ENCODE results near the gene AP3S1.
"Not testable (repeated sequence)": the region's sequence is repeated elsewhere in the genome, so short reads cannot be mapped to it uniquely, and the experiment has no call there.

Gene AP3S1

DNA sequence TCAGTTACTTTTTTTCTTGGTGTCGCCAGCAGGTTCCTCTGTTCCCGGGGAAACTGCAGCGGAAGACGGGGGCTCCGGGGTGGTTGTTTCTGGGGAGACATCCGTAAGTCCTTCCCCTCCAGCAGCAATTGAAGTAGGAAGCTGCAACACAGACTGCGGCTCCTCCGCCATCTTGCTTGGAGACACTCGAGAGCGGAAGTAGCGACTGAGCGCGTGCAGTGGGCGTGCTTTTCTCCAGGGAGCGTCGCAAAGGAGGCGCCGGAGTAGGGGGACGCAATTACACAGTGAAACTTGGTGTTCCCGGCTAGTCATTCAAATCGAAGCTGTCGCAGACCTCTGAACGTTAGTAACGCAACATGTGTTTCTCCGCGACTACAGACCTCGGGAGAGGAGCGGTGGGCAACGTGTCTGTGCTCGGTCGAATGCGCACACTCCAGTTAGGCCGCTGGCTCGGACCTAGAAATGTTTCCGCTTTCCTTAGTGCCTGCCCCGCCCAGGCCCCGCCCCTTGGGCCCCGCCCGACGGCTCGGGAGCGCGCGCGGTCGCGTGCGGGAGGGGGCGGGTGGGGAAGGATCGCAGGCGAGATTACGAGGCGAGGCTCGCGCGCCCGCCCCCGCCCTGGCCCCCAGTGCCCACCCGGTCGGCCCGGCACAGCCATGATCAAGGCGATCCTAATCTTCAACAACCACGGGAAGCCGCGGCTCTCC is at the start of gene AP3S1, which contains the start of gene ATG12:
Gene AP3S1 (plus strand): TSS at position 554 of the 707 bp plus-strand sequence. CDS start 103 bp downstream, at position 657.
Gene ATG12 (minus strand): TSS at position 184 of the 707 bp plus-strand sequence. CDS start 13 bp downstream, at position 171.
- peak; percentile 84 to 85 for DNase-seq (ENCODE audit: low read depth in 2 of 2)

- no peak for DNase-seq (ENCODE audit: low read depth in 2 of 2)
Observed at GRCh38 chr5:115795700-115796099, 46.0 kb upstream of the AP3S1 start.

- DNase-seq (ENCODE audit: low read depth in 2 of 2): no peak
Observed at GRCh38 chr5:115796656-115797055, 45.1 kb upstream of the AP3S1 start.

DNA sequence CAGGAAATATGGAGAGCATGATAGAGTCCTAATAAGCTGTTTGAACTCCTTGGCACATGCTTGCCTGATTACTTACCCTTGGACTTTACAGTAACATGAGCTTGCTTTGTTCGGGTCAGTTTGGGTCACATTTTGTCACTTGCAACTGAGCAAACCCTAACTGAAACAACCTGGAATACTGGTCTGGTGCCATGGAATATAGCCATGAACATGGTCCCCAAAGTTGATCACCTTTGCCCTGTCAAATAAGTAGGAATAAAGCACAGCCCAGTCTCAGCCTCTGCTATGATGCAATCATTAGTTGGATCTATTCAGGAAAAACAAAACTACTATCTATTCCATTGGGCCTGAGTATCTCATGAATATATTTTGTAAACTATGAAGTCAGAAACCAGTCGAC is 43.5 kb upstream of the AP3S1 start:
- DNase-seq (ENCODE audit: low read depth in 2 of 2): no peak

DNA sequence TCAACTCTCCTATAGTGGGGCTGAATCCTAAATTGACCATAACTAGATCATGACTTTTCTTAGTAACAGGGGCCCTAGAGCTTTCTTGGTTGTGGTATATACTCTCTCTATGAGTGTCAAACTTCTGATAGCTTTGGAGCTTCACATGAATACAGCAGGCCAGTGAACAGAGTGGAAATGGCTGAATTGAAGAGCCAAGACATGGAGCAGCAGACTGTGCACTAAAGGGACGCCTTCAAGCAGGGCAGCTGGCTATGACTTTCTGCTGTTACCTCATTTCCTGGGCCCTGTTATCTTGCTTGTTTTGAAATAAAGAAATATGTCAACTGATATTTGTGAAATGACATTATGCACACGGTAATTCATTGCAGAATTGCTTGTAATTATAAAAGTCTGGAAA is 41.6 kb upstream of the AP3S1 start:
- no peak for DNase-seq (ENCODE audit: low read depth in 2 of 2)

GRCh38 chr5:115801152-115801551 is 40.6 kb upstream of the AP3S1 start:
- no peak for DNase-seq (ENCODE audit: low read depth in 2 of 2)

GRCh38 chr5:115801984-115802383 is 39.8 kb upstream of the AP3S1 start:
- DNase-seq (ENCODE audit: low read depth in 2 of 2): no peak

DNA sequence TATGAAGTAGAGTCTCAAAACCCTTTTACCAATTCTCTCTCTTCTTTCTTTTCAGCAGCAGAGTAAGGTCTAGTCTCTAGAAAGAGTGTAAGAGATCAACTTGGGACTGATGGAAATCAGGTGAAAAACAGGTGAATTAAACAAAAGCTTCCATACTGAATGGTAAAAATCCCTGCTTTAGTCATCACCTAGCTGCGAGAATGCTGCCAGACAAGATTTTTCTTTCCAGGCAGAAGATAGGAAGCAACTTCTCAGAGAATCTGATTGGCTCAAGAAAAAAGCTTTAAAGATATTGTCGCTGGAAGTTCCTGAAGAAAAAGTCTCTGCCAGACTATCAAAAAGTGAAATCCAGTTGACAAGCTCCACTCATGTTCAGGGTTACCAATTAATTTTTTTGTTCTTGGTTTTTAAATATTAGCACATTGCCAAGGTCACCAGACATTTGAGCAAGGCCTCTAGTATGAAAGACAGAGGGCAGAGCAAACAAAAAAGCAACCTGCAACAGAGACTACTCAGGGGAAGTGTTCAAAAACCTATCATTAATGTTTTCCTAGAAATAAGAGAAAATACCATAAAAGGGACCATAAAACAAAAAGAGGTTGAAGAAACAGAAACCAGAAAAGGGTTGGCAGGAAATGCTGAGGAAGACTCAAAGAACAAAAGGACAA is 34.6 kb upstream of the AP3S1 start:
- DNase-seq (ENCODE audit: low read depth in 2 of 2): no peak

GRCh38 chr5:115807654-115808052 is 34.1 kb upstream of the AP3S1 start:
- DNase-seq (ENCODE audit: low read depth in 2 of 2): no peak

DNA sequence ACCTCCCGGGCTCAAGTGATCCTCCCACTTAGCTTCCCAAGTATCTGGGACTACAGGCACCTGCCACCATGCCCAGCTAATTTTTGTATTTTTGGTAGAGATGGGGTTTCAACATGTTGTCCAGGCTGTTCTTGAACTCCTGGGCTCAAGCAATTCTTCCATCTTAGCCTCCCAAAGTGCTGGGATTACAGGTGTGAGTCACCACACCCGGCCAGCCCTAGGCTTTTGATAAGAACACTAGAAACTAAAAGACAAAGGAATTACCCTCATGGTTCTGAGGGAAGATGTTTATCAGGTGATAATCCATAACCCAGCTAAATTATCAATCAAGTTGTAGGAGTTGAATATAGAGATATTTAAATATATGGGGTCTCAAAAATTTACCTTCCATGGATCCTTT is 33.7 kb upstream of the AP3S1 start:
- not testable (repeated sequence) for DNase-seq (ENCODE audit: low read depth in 2 of 2)

DNA sequence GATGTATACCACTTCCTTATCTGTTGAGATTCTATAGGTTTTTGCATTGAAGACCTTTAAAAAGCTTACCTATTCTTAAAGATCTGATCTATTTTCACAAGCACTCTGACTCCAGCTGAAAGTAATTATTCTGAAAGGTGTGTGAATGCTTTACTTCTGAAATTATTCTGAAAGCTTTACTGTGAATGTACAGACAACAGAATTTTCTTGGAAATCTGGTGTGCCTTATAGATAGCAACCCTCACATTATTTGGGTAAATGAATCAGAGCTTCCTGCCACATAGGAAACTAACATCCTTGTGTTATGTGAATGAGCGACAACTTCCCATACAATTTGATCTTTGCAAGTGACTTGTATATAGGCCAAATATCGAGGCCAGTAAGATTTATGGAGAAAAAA is 31.8 kb upstream of the AP3S1 start:
- no peak for DNase-seq (ENCODE audit: low read depth in 2 of 2)

GRCh38 chr5:115810761-115811160 is 31.0 kb upstream of the AP3S1 start:
- DNase-seq (ENCODE audit: low read depth in 2 of 2): no peak

DNA sequence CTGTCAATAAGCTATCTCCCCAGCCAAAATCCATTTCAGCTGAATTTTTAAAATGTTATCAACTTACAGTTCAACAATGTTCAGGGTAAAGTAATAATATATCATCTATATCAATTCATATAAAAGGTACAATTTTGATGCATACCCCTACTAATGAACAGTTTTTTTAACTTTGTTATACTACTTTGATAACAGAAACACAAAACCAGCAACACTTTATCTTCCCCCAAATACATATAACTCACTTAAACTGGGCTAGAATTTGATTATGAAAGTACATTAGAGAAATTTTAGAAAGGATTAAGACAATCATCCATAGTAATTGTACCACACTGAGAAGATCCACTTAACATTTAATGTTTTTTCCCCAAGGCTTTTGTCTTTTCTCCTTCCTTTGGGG is 30.3 kb upstream of the AP3S1 start:
- no peak for DNase-seq (ENCODE audit: low read depth in 2 of 2)

DNA sequence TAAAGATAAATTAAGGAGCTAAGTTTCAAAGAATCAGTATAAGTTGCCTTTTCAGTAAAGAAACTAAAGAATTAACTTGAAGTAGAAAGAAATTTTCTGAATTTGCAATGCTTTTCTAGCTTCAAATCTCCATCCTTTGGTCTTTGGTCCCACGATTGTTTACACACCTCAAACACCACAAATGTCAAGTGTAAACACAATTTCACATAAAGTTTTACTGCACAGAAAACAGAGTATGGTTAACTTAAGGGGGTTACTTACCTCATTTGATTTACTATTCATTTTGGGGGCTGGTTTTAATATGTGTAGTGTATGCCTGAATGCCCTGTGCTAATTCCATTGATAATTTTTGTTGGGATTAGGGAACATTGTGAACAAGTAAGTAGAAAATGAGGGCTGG is 29.4 kb upstream of the AP3S1 start:
- no peak for DNase-seq (ENCODE audit: low read depth in 2 of 2)

DNA sequence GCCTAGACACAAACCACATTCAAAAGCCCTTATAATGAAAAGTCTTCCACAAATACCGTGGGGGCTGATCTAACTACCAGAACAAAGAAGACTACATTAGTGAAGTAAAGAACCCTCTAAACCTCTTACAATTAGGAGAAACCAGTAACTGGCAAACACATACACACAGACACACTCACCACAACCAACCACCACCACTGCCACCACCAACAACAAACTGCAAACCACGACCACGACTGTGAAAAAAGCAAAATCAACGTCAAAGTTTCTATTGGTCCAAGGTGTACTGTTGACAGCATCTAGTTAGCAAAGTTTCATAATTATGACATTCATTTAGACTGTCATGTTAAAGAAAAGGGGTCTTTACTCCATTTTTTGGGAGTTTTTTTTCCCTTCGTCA is 28.0 kb upstream of the AP3S1 start:
- no peak for DNase-seq (ENCODE audit: low read depth in 2 of 2)

DNA sequence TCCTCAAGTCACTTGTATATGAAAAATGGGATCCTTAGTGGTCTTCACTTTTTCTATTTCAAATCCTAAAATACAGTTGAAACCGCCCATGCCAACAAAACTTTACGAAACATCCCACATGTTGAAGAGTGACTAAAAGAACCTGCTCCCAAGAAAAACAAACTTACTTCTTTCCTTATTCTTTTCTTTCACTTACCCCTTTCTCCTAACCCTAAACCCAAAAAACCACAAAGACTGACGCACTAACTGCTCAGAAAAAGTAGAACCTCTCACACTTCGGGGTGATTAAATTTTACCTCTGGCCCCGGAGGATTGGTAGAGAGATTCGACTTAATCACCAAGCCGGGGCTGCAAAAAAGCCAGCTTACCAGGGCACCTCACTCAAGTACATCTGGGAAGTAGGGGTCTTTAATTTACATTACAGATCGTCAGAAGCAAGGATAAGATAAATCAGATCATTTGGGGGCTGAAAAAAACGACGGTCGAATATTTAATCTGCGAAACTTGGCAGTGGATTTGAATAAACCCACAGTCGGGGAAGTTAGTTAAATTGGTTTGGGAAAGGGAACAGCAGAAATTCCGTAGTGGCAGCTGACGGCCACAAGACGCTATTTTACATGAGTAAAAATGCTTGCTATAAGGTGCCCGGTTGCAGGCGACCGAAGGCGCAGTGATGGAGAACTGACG is 26.6 kb upstream of the AP3S1 start:
- DNase-seq (ENCODE audit: low read depth in 2 of 2): no peak

DNA sequence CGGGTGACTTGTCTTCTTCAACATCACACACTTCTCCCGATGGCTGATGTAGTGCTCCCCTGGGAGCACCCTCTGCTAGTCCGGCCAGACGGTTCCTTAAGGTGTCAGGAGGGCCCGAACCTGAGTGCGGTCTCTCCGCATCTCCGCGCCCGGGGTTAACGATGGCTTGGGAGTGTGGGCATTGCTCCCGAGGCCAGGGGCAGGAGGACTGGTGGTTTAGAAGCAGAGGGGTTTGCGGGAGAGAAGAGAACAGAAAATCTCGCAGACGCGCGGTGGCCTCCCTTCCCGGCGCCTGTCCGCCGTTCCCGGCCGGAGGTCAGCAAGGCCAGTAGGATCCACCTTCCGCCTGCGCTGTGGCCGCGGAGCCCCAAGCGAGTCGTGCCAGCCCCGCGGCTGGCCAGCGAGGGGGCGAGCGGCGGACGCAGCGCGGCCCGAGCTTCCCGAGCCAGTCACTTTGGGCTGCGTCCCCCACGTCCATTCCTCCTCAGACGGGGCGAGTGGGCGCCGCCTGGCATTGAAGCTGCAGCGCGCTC is 26.0 kb upstream of the AP3S1 start:
- DNase-seq (ENCODE audit: low read depth in 2 of 2): no peak

DNA sequence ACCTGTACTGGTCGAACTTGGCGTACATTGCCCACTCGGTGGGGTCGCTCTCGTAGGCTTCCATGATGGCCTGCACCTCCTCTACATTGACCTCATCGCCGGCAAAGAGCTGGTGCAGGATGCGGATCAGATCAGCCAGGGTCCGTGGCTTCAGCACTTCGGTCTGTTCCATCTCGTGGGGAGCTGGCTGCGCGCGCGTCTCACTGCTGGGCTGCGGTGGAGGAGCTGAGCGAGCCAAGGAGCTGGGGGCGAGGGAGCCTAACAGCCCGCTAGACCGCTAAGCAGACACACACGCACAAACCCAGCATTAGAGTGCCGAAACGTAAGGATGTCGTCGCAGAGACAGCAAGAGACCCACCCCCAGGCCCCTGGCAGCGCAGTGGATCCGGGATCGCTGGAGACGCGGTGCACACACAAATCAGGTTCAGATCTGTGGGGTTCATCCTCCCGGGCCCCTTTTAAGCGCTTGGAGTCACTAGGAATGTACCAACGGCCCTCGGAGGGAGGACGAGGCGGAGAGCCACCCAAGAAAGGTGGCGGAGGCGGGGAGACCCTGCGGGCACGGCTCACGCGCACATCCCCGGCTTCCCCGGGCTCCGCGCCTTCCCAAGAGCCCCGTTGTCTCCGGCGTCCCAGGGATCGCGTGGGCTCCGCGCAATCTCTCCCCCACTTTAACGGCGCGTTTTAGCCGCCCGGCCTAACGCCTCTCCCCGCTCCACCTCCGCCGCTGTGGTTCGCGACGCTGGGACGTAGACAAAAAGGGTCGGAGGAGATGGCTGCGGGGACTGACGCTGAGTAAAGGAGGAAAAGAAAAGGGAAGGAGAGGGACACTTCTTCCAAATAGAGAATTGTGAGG is 25.3 kb upstream of the AP3S1 start, which contains the start of gene CDO1:
Gene CDO1 (minus strand): TSS at position 434 of the 856 bp plus-strand sequence. CDS start 262 bp downstream, at position 172.
- no peak for DNase-seq (ENCODE audit: low read depth in 2 of 2)

GRCh38 chr5:115817386-115817785 is 24.3 kb upstream of the AP3S1 start:
- DNase-seq (ENCODE audit: low read depth in 2 of 2): no peak

- DNase-seq (ENCODE audit: low read depth in 2 of 2): no peak
Observed at GRCh38 chr5:115818821-115819220, 22.9 kb upstream of the AP3S1 start.

GRCh38 chr5:115820846-115821245 is 20.9 kb upstream of the AP3S1 start:
- no peak for DNase-seq (ENCODE audit: low read depth in 2 of 2)

Data from stimulated activated CD8-positive, alpha-beta memory T cell treated with anti-CD3 and anti-CD28 coated beads, Interleukin-2, amount 100 ng/mL, for 48 hours (primary cell).